GM21390 (cell line): ENCODE results near the gene GPR35.
"Not testable (repeated sequence)": the region's sequence is repeated elsewhere in the genome, so short reads cannot be mapped to it uniquely, and the experiment has no call there.

Experiments
- ATAC-seq: cut with Tn5 transposase; IDR thresholded peaks from one replicate; pipeline ENCODE4 v1.9.1; 2021; ENCODE audit not compliant: unreplicated experiment

The GPR35 gene

GRCh38 chr2:240650254-240650965, 25.1 kb downstream of the GPR35 start:
- ATAC-seq: no peak

- no peak for ATAC-seq
Measured at GRCh38 chr2:240651185-240651584, 25.9 kb downstream of the GPR35 start.

- ATAC-seq: no peak
Measured at GRCh38 chr2:240655931-240656886, 30.9 kb downstream of the GPR35 start.

GRCh38 chr2:240659883-240660282, 34.6 kb downstream of the GPR35 start:
- ATAC-seq: not testable (repeated sequence)

- ATAC-seq: no peak
Measured at GRCh38 chr2:240662681-240663080, 37.4 kb downstream of the GPR35 start.

- ATAC-seq: no peak
Measured at GRCh38 chr2:240663546-240664190, 38.4 kb downstream of the GPR35 start.

GRCh38 chr2:240664622-240665021, 39.3 kb downstream of the GPR35 start:
- ATAC-seq: no peak

GRCh38 chr2:240670402-240670801, 45.1 kb downstream of the GPR35 start:
- no peak for ATAC-seq

- ATAC-seq: no peak
Measured at GRCh38 chr2:240670950-240671349, 45.7 kb downstream of the GPR35 start.

- no peak for ATAC-seq
Measured at GRCh38 chr2:240672076-240672700, 46.9 kb downstream of the GPR35 start.

GRCh38 chr2:240672701-240673190, 47.5 kb downstream of the GPR35 start:
- ATAC-seq: no peak

GRCh38 chr2:240674461-240675184, 49.3 kb downstream of the GPR35 start:
- not testable (repeated sequence) for ATAC-seq

- ATAC-seq: not testable (repeated sequence)
Measured at GRCh38 chr2:240675345-240675744, 50.1 kb downstream of the GPR35 start.

- ATAC-seq: not testable (repeated sequence)
Measured at GRCh38 chr2:240678043-240678442, 52.8 kb downstream of the GPR35 start.

- ATAC-seq: not testable (repeated sequence)
Measured at GRCh38 chr2:240678909-240679308, 53.6 kb downstream of the GPR35 start.

- ATAC-seq: not testable (repeated sequence)
Measured at GRCh38 chr2:240680185-240680584, 54.9 kb downstream of the GPR35 start.
